A549 treated with CORT108297 at 1 μM for 4 hours (cell line): ENCODE results near the gene EFNB1. TPM values are rescaled to one million over a fixed set of nuclear protein-coding genes. Genes with fewer than 3 reads are reported as not detected.

Source experiments
- total RNA-seq: library from RNA; stranded (reverse); fragments of 200-300 nt; extraction: Qiagen RNA extraction; gene quantifications from 5 replicates; pipeline ENCODE4 v1.2.3, GENCODE V29; 2022

EFNB1 gene
- 7.2 to 10.4 TPM (median 9.4 TPM) in 5 replicates for total RNA-seq

DNA sequence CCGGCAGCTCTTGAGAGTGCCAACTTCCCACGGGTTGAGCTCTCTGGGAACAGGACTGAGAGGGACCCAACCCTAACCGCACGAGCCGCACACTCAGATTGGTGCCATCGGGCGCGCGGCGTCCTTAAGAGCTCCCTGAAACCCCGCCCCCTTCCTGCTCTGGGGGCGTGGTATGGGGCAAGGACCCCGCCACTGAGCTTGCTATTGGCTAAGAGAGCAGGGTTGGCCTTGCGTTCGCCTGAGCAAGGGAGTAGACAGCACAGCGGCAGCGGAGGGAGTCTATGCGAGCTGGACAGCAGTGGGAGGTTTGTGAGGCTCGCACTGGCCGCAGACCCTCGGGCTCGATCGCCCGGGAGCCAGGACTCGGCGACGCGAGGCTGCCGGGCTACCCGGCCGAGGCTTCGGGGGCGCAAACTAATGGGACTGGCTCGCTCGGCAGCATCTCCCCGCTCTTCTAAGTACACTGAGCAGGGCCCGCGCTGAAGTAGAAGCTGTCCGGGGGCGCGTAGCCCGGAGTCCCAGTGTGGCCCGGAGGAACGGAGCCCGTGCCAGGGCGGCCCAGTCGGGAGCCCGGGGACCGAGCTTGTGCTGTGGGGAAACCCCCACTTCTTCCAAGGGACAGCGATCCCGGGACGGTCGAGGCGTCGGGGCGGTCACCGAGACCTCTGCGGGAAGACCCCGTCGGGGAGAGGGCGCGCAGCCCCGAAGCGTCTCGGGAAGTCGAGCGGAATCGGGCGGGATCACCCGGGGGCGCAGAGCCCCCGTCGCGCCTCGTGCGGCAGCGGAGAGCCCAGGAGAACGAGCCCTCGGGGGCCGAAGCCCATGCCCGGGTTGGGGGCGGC, at the start of gene EFNB1:
Gene EFNB1 (plus strand): TSS at position 282 of the 842 bp plus-strand sequence. CDS start 756 bp downstream, outside the sequence.

Other genes with a start within 250 kb of the EFNB1 start
- 1.3 to 1.9 TPM (median 1.5 TPM) in 5 replicates for gene STARD8, start 181.4 kb upstream of the EFNB1 start, total RNA-seq